Measurements from ENCODE around the gene ZNF486.
"Not testable (repeated sequence)": the region's sequence is repeated elsewhere in the genome, so short reads cannot be mapped to it uniquely, and the experiment has no call there.

Gene ZNF486

DNA sequence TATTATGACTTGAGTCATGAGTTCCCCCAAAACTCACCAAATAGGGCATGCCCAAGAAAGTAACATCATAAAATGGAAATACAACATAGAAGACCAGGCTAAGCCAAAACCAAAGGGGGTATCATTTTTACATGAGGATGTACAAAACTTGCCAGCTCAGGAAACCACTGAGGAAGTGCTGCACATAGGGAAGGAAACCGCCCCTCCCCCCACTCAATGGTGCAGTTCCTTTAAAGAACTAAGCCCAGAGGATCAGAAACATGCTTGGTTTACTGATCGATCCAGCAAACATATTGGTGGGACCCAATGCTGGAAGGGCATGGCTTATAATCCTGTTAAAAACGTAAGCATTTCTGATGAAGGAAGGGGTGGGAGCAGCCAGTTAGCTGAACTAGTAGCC lies 4.2 kb upstream of the ZNF486 start:
- no peak overlapping the region for H3K4me3 ChIP-seq (ENCODE audit: low read length)
- TF ChIP-seq, protein P1, sequence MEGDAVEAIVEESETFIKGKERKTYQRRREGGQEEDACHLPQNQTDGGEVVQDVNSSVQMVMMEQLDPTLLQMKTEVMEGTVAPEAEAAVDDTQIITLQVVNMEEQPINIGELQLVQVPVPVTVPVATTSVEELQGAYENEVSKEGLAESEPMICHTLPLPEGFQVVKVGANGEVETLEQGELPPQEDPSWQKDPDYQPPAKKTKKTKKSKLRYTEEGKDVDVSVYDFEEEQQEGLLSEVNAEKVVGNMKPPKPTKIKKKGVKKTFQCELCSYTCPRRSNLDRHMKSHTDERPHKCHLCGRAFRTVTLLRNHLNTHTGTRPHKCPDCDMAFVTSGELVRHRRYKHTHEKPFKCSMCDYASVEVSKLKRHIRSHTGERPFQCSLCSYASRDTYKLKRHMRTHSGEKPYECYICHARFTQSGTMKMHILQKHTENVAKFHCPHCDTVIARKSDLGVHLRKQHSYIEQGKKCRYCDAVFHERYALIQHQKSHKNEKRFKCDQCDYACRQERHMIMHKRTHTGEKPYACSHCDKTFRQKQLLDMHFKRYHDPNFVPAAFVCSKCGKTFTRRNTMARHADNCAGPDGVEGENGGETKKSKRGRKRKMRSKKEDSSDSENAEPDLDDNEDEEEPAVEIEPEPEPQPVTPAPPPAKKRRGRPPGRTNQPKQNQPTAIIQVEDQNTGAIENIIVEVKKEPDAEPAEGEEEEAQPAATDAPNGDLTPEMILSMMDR (conservative IDR thresholded peaks at IDR 0.05; ENCODE audit: low read length), result no peak
- no peak for DNase-seq (ENCODE audit: low read depth)

DNA sequence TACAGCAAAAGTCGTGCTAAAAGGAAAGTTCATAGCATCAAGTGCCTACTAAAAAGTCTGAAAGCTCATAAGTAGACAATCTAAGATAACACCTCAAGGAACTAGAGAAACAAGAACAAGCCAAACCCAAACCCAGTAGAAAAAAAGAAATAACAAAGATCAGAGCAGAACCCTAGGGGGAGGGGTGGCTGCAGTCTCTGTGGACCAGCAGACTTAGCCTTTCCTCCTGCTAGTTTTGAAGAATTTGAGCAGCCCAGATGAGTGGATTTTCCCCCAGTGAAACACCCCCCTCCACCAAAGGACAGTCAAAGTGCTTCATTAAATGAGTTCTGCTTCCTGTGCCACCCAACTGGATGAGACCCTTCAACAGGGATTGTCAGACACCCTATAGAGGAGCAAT lies 2.6 kb upstream of the ZNF486 start:
- TF ChIP-seq, protein P1 (conservative IDR thresholded peaks at IDR 0.05; ENCODE audit: low read length), result no peak

DNA sequence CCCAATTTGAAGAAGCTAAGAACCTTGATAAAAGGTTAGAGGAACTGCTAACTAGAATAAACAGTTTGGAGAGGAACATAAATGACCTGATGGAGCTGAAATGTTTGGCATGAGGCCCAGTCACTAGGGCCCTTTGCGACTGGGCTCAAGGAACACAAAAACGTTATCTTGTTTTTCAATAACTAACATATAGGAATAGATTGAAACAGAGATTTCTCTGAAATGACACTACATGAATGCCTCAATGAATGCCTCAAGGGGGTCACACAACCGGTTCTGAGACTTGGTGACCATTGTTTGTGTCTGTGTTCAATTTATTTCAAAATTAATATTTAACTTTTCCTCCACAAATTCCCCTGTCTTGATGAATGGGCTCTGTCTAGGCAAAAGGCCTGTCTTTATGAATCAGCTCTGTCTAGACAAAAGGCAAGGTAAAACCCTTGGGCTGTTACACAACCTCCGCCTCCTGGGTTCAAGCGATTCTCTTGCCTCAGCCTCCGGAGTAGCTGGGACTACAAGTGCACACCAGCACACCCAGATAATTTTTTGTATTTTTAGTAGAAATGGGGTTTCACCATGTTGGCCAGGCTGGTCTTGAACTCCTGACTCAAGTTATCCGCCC lies 932 bp upstream of the ZNF486 start:
- no peak for DNase-seq (ENCODE audit: low read depth)
- no peak overlapping the region for H3K4me3 ChIP-seq (ENCODE audit: low read length)
- TF ChIP-seq, protein P1 (conservative IDR thresholded peaks at IDR 0.05; ENCODE audit: low read length), result no peak

More for the DNA sequence above, 2.6 kb upstream of the ZNF486 start:
- no peak overlapping the region for H3K4me3 ChIP-seq (ENCODE audit: low read length)
- DNase-seq (ENCODE audit: low read depth), result no peak

DNA sequence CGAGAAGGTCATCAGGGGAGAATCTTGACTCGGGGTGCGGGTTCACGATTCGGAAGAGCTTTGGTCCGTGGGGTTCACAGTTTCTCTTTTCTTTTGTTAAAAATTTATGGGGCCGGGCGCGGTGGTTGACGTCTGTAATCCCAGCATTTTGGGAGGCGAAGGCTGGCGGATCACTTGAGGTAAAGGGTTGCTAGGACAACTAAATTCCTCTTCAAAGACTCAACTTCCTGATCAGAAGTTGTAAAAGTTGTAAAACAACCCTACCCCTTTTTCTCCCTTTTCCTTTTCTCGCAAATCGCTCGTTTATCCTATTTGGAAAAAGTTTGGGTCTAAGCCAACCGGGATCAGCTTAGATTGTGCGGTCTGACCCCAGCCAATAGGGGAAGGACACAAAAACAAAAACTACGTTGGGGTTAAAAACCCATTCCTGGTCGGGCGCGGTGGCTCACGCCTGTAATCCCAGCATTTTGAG lies 673 bp downstream of the ZNF486 start:
- peak overlapping the region; percentile 94 for H3K4me3 ChIP-seq (ENCODE audit: low read length)
- DNase-seq (ENCODE audit: low read depth), result peak; percentile 67

DNA sequence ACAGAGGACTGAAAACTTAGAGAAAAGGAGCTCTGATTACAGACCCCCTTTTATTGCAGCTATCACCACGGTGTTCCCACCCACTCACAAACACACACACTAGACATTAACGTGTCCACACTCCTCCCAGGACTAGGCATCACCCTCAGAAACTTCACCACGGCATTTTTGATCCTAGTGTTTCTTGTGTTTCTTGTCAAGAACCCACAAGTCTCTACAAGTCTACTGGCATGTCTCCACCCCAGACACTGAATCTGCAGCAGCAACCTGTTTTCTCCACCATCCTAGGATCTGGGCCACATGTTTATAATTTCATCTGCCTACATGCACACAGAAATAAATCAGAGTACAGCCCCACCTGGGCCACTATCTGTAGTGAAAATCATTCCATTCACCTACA lies 4.3 kb downstream of the ZNF486 start:
- DNase-seq (ENCODE audit: low read depth), result no peak
- TF ChIP-seq, protein P1 (conservative IDR thresholded peaks at IDR 0.05; ENCODE audit: low read length), result no peak
- H3K4me3 ChIP-seq (ENCODE audit: low read length), result no peak overlapping the region

More for the DNA sequence above, 673 bp downstream of the ZNF486 start:
- TF ChIP-seq, protein P1 (conservative IDR thresholded peaks at IDR 0.05; ENCODE audit: low read length), result no peak

DNA sequence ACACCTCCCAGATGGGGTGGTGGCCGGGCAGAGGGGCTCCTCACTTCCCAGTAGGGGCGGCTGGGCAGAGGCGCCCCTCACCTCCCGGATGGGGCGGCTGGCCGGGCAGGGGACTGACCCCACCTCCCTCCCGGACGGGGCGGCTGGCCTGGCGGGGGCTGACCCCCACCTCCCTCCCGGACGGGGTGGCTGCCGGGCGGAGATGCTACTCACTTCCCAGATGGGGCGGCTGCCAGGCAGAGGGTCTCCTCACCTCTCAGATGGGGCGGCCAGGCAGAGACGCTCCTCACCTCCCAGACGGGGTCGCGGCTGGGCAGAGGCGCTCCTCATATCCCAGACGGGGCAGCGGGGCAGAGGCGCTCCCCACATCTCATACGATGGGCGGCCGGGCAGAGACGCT lies 8.8 kb downstream of the ZNF486 start:
- not testable (repeated sequence) for H3K4me3 ChIP-seq (ENCODE audit: low read length); DNase-seq (ENCODE audit: low read depth)

DNA sequence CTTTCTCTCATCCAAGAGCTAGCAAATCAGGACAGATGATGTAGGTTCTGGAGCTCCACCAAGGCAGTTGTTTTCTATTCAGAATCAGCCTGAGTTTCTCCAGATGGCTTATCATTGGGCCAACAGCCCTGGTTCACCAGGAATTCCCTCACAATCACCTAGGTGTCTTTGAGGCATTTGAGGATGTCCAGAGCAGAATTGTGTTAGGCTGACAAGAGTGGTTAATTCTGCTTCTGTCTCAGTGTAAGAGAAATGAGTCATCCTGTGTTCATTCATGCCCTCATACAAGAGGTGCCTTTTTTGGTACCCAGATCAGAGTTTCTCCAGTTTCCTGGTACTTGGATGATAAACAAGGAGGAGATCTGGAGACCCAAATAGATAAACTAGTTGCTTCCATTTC lies 12.9 kb downstream of the ZNF486 start:
- not testable (repeated sequence) for DNase-seq (ENCODE audit: low read depth); H3K4me3 ChIP-seq (ENCODE audit: low read length)

DNA sequence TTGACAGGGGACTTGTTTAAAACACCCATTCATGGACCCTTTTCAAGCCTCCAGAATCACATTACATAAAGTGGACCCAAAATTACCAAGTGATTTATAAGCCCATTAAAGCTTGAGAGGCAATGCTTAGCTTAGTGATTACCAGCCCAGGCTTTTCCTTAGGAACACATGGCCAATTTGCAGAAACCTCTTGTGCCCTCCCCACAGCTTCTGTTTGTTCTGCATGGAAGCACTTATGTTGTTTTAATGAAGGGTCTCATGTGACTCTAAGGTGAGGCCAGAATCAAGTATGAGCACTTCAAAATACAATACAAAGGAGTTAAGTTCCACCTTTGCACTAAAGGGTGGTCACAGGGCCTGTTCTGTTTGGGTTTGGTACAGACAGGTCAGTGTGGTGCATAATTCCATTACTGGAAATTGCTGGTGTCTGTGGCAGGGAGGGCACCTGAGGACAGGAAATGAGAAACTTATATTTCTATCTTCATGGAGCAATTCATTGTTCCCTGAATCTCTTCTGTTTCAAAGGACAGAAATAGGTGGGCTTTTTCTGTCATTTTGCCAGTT lies 15.3 kb downstream of the ZNF486 start:
- H3K4me3 ChIP-seq (ENCODE audit: low read length), result no peak overlapping the region
- DNase-seq (ENCODE audit: low read depth), result no peak
- TF ChIP-seq, protein P1 (conservative IDR thresholded peaks at IDR 0.05; ENCODE audit: low read length), result no peak

All from AG10803 (cell line).